HEK293 (cell line): ENCODE results near the gene CIC.

Experiments used
- CTCF ChIA-PET: fragments of 350-600 bp; formaldehyde crosslinking; extraction: SDS; loops from one replicate; lab custom pipeline; 2021; ENCODE audit warnings: antibody characterized with exemption; lab: Yijun Ruan, JAX
- POLR2A ChIA-PET: fragments of 300-600 bp; formaldehyde crosslinking; extraction: SDS; loops from one replicate; lab custom pipeline; 2020; ENCODE audit warnings: antibody characterized with exemption, inconsistent platforms; lab: Yijun Ruan, JAX
- H3K27ac ChIP-seq: fragments of 200-500 bp; sonication (Bioruptor generic); 2 replicates; pipeline ENCODE4 v1.5.1; 2014; ENCODE audit warnings: low read depth, low read length, control low read depth, inconsistent platforms; ENCODE audit errors: extremely low read depth
- H3K36me3 ChIP-seq, 2 experiments: fragments of 200-500 bp in 1 of 2; sonication (Bioruptor generic) in 1 of 2; 1 replicate in 1 of 2; 2 replicates in 1 of 2; pipeline ENCODE4 v1.5.1; 2014 to 2017; ENCODE audit warnings: inconsistent platforms in 2 of 2, low read length in 2 of 2; ENCODE audit not compliant: control insufficient read depth in 2 of 2, insufficient read depth in 1 of 2
- H3K4me1 ChIP-seq: fragments of 200-500 bp; sonication (Bioruptor generic); 2 replicates; pipeline ENCODE4 v1.5.1; 2014; ENCODE audit warnings: mild to moderate bottlenecking, low read length, inconsistent platforms; ENCODE audit not compliant: control insufficient read depth, insufficient read depth
- H3K4me3 ChIP-seq: 2 replicates; pipeline ENCODE4 v1.5.1; 2011; ENCODE audit warnings: low read depth, mild to moderate bottlenecking, control low read depth, low read length, moderate library complexity
- H3K9me3 ChIP-seq: fragments of 200-500 bp; sonication (Bioruptor generic); 2 replicates; pipeline ENCODE4 v1.5.1; 2014; ENCODE audit warnings: low read depth, low read length, inconsistent platforms; ENCODE audit not compliant: control insufficient read depth, insufficient read depth
- KLF10 ChIP-seq: fragments of 450-650 bp; IDR thresholded peaks from 2 replicates; pipeline ENCODE4 v1.5.1; 2018; ENCODE audit warnings: missing biosample characterization, mild to moderate bottlenecking, missing genetic modification characterization
- ZFHX2 ChIP-seq: fragments of 450-650 bp; formaldehyde crosslinking; conservative IDR thresholded peaks from 2 replicates; pipeline ENCODE4 v1.5.1; 2016; ENCODE audit warnings: missing biosample characterization, missing genetic modification characterization
- ZNF121 ChIP-seq: fragments of 450-650 bp; formaldehyde crosslinking; IDR thresholded peaks from 2 replicates; pipeline ENCODE4 v1.5.1; 2016; ENCODE audit warnings: missing biosample characterization, missing genetic modification characterization
- ZNF138 ChIP-seq: fragments of 450-650 bp; formaldehyde crosslinking; IDR thresholded peaks from 2 replicates; pipeline ENCODE4 v1.5.1; 2016; ENCODE audit warnings: missing biosample characterization, missing genetic modification characterization, borderline replicate concordance
- ZNF16 ChIP-seq: fragments of 450-650 bp; formaldehyde crosslinking; IDR thresholded peaks from 2 replicates; pipeline ENCODE4 v1.5.1; 2016; ENCODE audit warnings: low read depth, missing biosample characterization, missing genetic modification characterization
- ZNF175 ChIP-seq: fragments of 450-650 bp; formaldehyde crosslinking; IDR thresholded peaks from 2 replicates; pipeline ENCODE4 v1.5.1; 2016; ENCODE audit warnings: missing biosample characterization, missing genetic modification characterization
- ZNF184 ChIP-seq: fragments of 450-650 bp; IDR thresholded peaks from 2 replicates; pipeline ENCODE4 v1.5.1; 2018; ENCODE audit warnings: missing biosample characterization, mild to moderate bottlenecking, missing genetic modification characterization
- ZNF280D ChIP-seq: fragments of 450-650 bp; formaldehyde crosslinking; IDR thresholded peaks from 2 replicates; pipeline ENCODE4 v1.5.1; 2016; ENCODE audit warnings: missing biosample characterization, missing genetic modification characterization
- ZNF366 ChIP-seq: fragments of 450-650 bp; formaldehyde crosslinking; conservative IDR thresholded peaks from 2 replicates; pipeline ENCODE4 v1.5.1; 2016; ENCODE audit warnings: missing biosample characterization, missing genetic modification characterization
- ZNF391 ChIP-seq: fragments of 450-650 bp; formaldehyde crosslinking; IDR thresholded peaks from 2 replicates; pipeline ENCODE4 v1.5.1; 2016; ENCODE audit warnings: low read depth, missing biosample characterization, missing genetic modification characterization, borderline replicate concordance
- ZNF449 ChIP-seq: fragments of 450-650 bp; formaldehyde crosslinking; IDR thresholded peaks from 2 replicates; pipeline ENCODE4 v1.5.1; 2017; ENCODE audit warnings: missing biosample characterization, mild to moderate bottlenecking, missing genetic modification characterization, moderate library complexity
- ZNF548 ChIP-seq: fragments of 450-650 bp; formaldehyde crosslinking; IDR thresholded peaks from 2 replicates; pipeline ENCODE4 v1.5.1; 2016; ENCODE audit warnings: missing biosample characterization, missing genetic modification characterization
- ZNF561 ChIP-seq: fragments of 450-650 bp; IDR thresholded peaks from 2 replicates; pipeline ENCODE4 v1.5.1; 2018; ENCODE audit warnings: missing biosample characterization, missing genetic modification characterization, borderline replicate concordance
- ZNF585B ChIP-seq: fragments of 450-650 bp; formaldehyde crosslinking; IDR thresholded peaks from 2 replicates; pipeline ENCODE4 v1.5.1; 2016; ENCODE audit warnings: missing biosample characterization, missing genetic modification characterization
- ZNF660 ChIP-seq: fragments of 450-650 bp; IDR thresholded peaks from 2 replicates; pipeline ENCODE4 v1.5.1; 2018; ENCODE audit warnings: missing biosample characterization, mild to moderate bottlenecking, missing genetic modification characterization
- ZNF776 ChIP-seq: fragments of 450-650 bp; formaldehyde crosslinking; IDR thresholded peaks from 2 replicates; pipeline ENCODE4 v1.5.0; 2017; ENCODE audit warnings: missing biosample characterization, missing genetic modification characterization, borderline replicate concordance
- ZNF837 ChIP-seq: fragments of 450-650 bp; formaldehyde crosslinking; IDR thresholded peaks from 2 replicates; pipeline ENCODE4 v1.5.1; 2016; ENCODE audit warnings: missing biosample characterization, missing genetic modification characterization

CIC gene

GRCh38 chr19:42275103-42275502 is 6.1 kb downstream of the CIC start (continued):
- TF ChIP-seq ZNF280D: no peak
- no peak for TF ChIP-seq ZNF184
- TF ChIP-seq ZNF660: no peak

- Histone ChIP-seq H3K9me3 (no peaks in the 10 kb centered on the region), H3K4me3 (no peak overlapping the region), H3K4me1 (peaks cover 17% of the 10 kb centered on the region), H3K27ac (peak overlapping the region; percentile 44; the same call in 1 of the 2 replicates), H3K36me3 (peaks cover 5 to 48% of the 10 kb centered on the region in 2 experiments)
- TF ChIP-seq ZFHX2 (tag by site-specific recombination): 0 out of 2 replicates have a peak, but pooled peaks have one; percentile 1
- TF ChIP-seq ZNF776 (tag by site-specific recombination): no peak
- TF ChIP-seq ZNF138 (tag by site-specific recombination): no peak
- no peak for TF ChIP-seq ZNF175 (tag by site-specific recombination)
- TF ChIP-seq ZNF548 (tag by site-specific recombination): no peak
- peak; percentile 97 for TF ChIP-seq ZNF121 (tag by site-specific recombination)
- no peak for TF ChIP-seq ZNF837 (tag by site-specific recombination)
- no peak for TF ChIP-seq KLF10 (tag by site-specific recombination)
- TF ChIP-seq ZNF391 (tag by site-specific recombination): no peak
- no peak for TF ChIP-seq ZNF449 (tag by site-specific recombination)
- no peak for TF ChIP-seq ZNF585B (tag by site-specific recombination)
- TF ChIP-seq ZNF561: no peak
- ChIA-PET CTCF (interaction anchor here (0.6 to 1.1 kb wide), 3 partner anchors 31 to 332 kb away, joined by 3 to 8 read pairs (median 5); no protein-coding TSS in a partner anchor), POLR2A (interaction anchor here (12.3 kb wide), 1 partner anchor 28 kb away, joined by 242 read pairs; the partner anchor contains the start of gene GSK3A)
These were observed 6.5 kb downstream of the CIC start for GRCh38 chr19:42275517-42275916.

GRCh38 chr19:42276284-42276683 is 7.2 kb downstream of the CIC start:
- POLR2A ChIA-PET: interaction anchor here (12.3 kb wide), 1 partner anchor 29 kb away, joined by 242 read pairs; the partner anchor contains the start of gene GSK3A
- Histone ChIP-seq H3K4me3 (no peak overlapping the region), H3K9me3 (no peaks in the 10 kb centered on the region), H3K36me3 (peaks cover 5 to 47% of the 10 kb centered on the region in 2 experiments), H3K4me1 (peaks cover 17% of the 10 kb centered on the region), H3K27ac (0 out of 2 replicates have a peak overlapping the region, but pooled peaks have one; percentile 44)
- TF ChIP-seq ZNF366 (tag by site-specific recombination) (no peak), ZNF16 (tag by site-specific recombination) (peak; percentile 82)
- CTCF ChIA-PET: interaction anchor here (0.9 to 7.5 kb wide), 3 partner anchors 29 to 99 kb away, joined by 3 to 276 read pairs (median 3); partner anchors contain the start of gene GSK3A
